Activated B cell treated with CpG ODN at 0.5 μM for 24 hours (primary cell): ENCODE results near the gene SCG5. TPM values are rescaled to one million over a fixed set of nuclear protein-coding genes. Genes with fewer than 3 reads are reported as not detected.

Experiments
- ATAC-seq: fragments of 200-7000 bp; cut with Tn5 transposase; one replicate; pipeline ENCODE4 v1.10.0; 2021; ENCODE audit warnings: low read depth, mild to moderate bottlenecking, moderate library complexity
- CTCF ChIA-PET: fragments of 350-600 bp; sonication (Branson Sonifier 250); formaldehyde crosslinking; loops from one replicate; lab custom pipeline; 2021; ENCODE audit warnings: antibody characterized with exemption; lab: Charles Lee
- POLR2A ChIA-PET: fragments of 350-600 bp; sonication (Branson Sonifier 250); formaldehyde crosslinking; loops from one replicate; lab custom pipeline; 2021; ENCODE audit warnings: antibody characterized with exemption; lab: Charles Lee
- DNase-seq: peaks from one replicate; pipeline ENCODE4 v3.0.0; 2022
- H3K27ac Mint-ChIP-seq: one replicate; pipeline ENCODE4 v1.8.0; 2020; ENCODE audit warnings: mixed read lengths
- H3K27me3 Mint-ChIP-seq: one replicate; pipeline ENCODE4 v1.8.0; 2021; ENCODE audit warnings: mixed read lengths
- H3K36me3 Mint-ChIP-seq: one replicate; pipeline ENCODE4 v1.8.0; 2021; ENCODE audit warnings: low read depth, mixed read lengths
- H3K4me1 Mint-ChIP-seq: one replicate; pipeline ENCODE4 v1.8.0; 2021; ENCODE audit warnings: mixed read lengths
- H3K4me3 Mint-ChIP-seq: one replicate; pipeline ENCODE4 v1.8.0; 2020; ENCODE audit warnings: mild to moderate bottlenecking, mixed read lengths
- H3K9me3 Mint-ChIP-seq: one replicate; pipeline ENCODE4 v1.8.0; 2020; ENCODE audit warnings: mixed read lengths
- CTCF ChIP-seq: fragments of 200-600 bp; IDR thresholded peaks from one replicate; pipeline ENCODE4 v1.8.0; 2022; ENCODE audit warnings: antibody characterized with exemption, mild to moderate bottlenecking
- intact Hi-C: fragments of 100-400 bp; cut with micrococcal nuclease; formaldehyde crosslinking; loops from one replicate; pipeline ENCODE4 v1.15.1; 2024
- total RNA-seq: library from RNA; stranded (reverse); gene quantifications from 2 replicates; pipeline ENCODE4 v1.2.3, GENCODE V29; 2022

SCG5 gene
- total RNA-seq, 1 donor from 2014 or later = 0.27 TPM

GRCh38 chr15:32709295-32710033 is 68.0 kb downstream of the SCG5 start:
- Mint-ChIP-seq H3K4me1 (no peaks in the 10 kb centered on the region), H3K27ac (no peak overlapping the region), H3K9me3 (no peaks in the 10 kb centered on the region), H3K4me3 (no peak overlapping the region), H3K27me3 (peaks cover 31% of the 10 kb centered on the region), H3K36me3 (no peaks in the 10 kb centered on the region)
- ChIA-PET POLR2A (no interaction called here), CTCF (no interaction called here)
- ATAC-seq (no peak), DNase-seq (no peak)
- TF ChIP-seq CTCF = no peak
- intact Hi-C loops = no loop called here

DNA sequence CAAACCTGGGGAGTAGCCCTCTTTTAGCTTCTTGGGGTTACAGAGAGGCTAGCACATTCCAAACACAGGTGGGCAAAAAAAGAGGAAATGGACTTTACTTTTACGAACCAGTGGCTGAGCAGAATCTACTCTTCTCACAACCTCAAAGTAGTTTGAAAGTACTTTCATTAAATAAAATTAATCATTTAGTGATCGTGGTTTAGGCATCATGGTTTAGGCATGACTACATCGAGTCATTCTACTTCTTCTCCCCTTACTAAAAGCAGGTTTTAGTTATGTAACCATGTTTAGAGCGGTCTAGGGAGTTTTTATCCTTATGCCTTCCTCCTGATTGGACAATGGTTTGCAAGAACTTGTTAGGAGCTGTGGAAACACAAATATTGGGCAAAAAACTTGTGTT is 73.8 kb downstream of the SCG5 start:
- intact Hi-C loops = no loop called here
- Mint-ChIP-seq H3K36me3 (no peaks in the 10 kb centered on the region), H3K27me3 (peaks cover 44% of the 10 kb centered on the region), H3K4me1 (peaks cover 28% of the 10 kb centered on the region), H3K4me3 (no peak overlapping the region), H3K27ac (no peak overlapping the region), H3K9me3 (no peaks in the 10 kb centered on the region)
- no peak for TF ChIP-seq CTCF
- CTCF ChIA-PET = no interaction called here
- DNase-seq (no peak), ATAC-seq (no peak)
- POLR2A ChIA-PET = no interaction called here

- H3K4me3 Mint-ChIP-seq = peak overlapping the region; percentile 65
- no peak overlapping the region for H3K27ac Mint-ChIP-seq
- intact Hi-C loops = no loop called here
- ChIA-PET CTCF (interaction anchor here (0.7 kb wide), 1 partner anchor 20 kb away, joined by 3 read pairs; no protein-coding TSS in a partner anchor), POLR2A (no interaction called here)
- H3K36me3 Mint-ChIP-seq = no peaks in the 10 kb centered on the region
- ATAC-seq (no peak), DNase-seq (no peak)
- H3K9me3 Mint-ChIP-seq = no peaks in the 10 kb centered on the region
- peaks cover 49% of the 10 kb centered on the region for H3K27me3 Mint-ChIP-seq
- H3K4me1 Mint-ChIP-seq = peaks cover 28% of the 10 kb centered on the region
- TF ChIP-seq CTCF = no peak
Measured at GRCh38 chr15:32716216-32716914, 74.9 kb downstream of the SCG5 start.

DNA sequence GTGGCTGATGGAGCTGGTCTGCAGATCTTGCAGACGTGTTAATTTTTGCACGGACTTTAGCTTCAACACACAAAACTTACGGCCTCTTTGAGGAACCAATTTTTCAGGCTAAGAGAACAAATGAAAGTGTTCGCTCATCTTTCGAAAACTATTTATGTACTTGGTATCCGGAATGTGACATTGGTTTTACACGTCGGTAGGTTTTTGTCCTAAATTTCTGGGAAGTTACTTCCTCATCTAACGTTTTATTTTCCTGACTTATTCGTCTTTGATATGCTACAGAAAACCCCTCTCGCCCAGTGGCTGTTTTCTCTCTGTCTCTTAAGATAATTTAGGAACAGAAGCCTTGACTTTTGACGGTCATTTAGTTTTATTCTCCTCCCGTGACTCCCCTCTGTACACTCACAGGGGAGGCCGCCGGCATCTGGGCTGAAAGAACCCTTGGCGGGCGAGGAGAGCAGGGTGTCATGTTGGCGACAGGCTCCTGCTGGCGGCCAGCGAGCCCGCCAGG is 75.5 kb downstream of the SCG5 start:
- POLR2A ChIA-PET = no interaction called here
- Mint-ChIP-seq H3K4me1 (peaks cover 28% of the 10 kb centered on the region), H3K27ac (no peak overlapping the region), H3K27me3 (peaks cover 45% of the 10 kb centered on the region), H3K4me3 (peak overlapping the region; percentile 65), H3K36me3 (no peaks in the 10 kb centered on the region), H3K9me3 (no peaks in the 10 kb centered on the region)
- ATAC-seq (no peak), DNase-seq (no peak)
- TF ChIP-seq CTCF = no peak
- intact Hi-C loops = no loop called here
- CTCF ChIA-PET = interaction anchor here (0.7 kb wide), 1 partner anchor 19 kb away, joined by 3 read pairs; no protein-coding TSS in a partner anchor
